ENCODE results near the gene LGALS3.

The LGALS3 gene

DNA sequence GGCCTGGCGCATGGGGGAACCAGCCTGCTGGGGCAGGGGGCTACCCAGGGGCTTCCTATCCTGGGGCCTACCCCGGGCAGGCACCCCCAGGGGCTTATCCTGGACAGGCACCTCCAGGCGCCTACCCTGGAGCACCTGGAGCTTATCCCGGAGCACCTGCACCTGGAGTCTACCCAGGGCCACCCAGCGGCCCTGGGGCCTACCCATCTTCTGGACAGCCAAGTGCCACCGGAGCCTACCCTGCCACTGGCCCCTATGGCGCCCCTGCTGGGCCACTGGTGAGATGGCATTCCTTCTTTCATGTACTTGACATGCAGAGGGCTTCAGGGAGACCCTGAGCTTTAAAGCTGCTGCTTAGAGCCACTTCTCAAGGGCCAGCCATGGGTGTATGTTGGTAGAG, 9.0 kb downstream of the LGALS3 start:
- CTCF ChIA-PET, result interaction anchor here (0.6 to 1.0 kb wide), 2 partner anchors 22 to 48 kb away, joined by 3 to 6 read pairs; no protein-coding TSS in a partner anchor
- no peak for DNase-seq (ENCODE audit: extremely low spot score)
- no peak for TF ChIP-seq HDGF (IDR thresholded peaks at IDR 0.05; ENCODE audit: borderline replicate concordance)
- TF ChIP-seq CTBP1 (IDR thresholded peaks at IDR 0.05; ENCODE audit: borderline replicate concordance), result no peak
- no peak for TF ChIP-seq FOXA1 (IDR thresholded peaks at IDR 0.05)
- TF ChIP-seq LEF1 (IDR thresholded peaks at IDR 0.05; ENCODE audit: borderline replicate concordance), result no peak
- no peak for TF ChIP-seq ARNT (IDR thresholded peaks at IDR 0.05)
- no peak for TF ChIP-seq SP1 (IDR thresholded peaks at IDR 0.05)
- TF ChIP-seq BHLHE40 (IDR thresholded peaks at IDR 0.05; ENCODE audit: borderline replicate concordance), result no peak
- TF ChIP-seq TARDBP (IDR thresholded peaks at IDR 0.05), result no peak
- TF ChIP-seq, protein P1, sequence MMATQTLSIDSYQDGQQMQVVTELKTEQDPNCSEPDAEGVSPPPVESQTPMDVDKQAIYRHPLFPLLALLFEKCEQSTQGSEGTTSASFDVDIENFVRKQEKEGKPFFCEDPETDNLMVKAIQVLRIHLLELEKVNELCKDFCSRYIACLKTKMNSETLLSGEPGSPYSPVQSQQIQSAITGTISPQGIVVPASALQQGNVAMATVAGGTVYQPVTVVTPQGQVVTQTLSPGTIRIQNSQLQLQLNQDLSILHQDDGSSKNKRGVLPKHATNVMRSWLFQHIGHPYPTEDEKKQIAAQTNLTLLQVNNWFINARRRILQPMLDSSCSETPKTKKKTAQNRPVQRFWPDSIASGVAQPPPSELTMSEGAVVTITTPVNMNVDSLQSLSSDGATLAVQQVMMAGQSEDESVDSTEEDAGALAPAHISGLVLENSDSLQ (IDR thresholded peaks at IDR 0.05), result no peak
- TF ChIP-seq ZNF384 (IDR thresholded peaks at IDR 0.05), result no peak
- no peak for TF ChIP-seq L3MBTL2 (conservative IDR thresholded peaks at IDR 0.05)
- TF ChIP-seq ELF4 (IDR thresholded peaks at IDR 0.05), result no peak
- no peak for TF ChIP-seq SUZ12 (IDR thresholded peaks at IDR 0.05)
- no peak for TF ChIP-seq NFRKB (IDR thresholded peaks at IDR 0.05)
- POLR2A ChIA-PET, result interaction anchor here (1.0 to 1.4 kb wide), 2 partner anchors 8 to 9 kb away, joined by 3 read pairs; no protein-coding TSS in a partner anchor

DNA sequence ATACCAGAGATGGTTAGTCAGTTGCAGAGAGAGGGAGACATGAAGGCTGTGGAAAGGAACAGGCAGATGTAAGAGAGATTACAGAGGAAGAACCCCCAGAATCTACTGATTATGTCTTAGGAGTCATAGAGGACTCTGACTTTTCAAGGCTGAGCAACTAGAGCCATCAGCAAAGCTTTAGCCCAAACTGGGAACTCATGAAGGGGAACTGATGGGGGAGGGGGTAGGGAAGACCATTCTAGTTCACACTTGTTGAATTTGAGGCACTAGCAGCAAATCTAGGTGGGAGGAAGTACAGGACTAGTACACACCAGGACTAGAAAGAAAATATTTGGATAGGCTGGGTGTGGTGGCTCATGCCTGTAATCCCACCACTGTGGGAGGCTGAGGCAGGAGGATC, 10.1 kb downstream of the LGALS3 start:
- TF ChIP-seq BHLHE40 (IDR thresholded peaks at IDR 0.05; ENCODE audit: borderline replicate concordance) (no peak), CTBP1 (IDR thresholded peaks at IDR 0.05; ENCODE audit: borderline replicate concordance) (no peak), NFRKB (IDR thresholded peaks at IDR 0.05) (no peak), HDGF (IDR thresholded peaks at IDR 0.05; ENCODE audit: borderline replicate concordance) (no peak), ARNT (IDR thresholded peaks at IDR 0.05) (no peak), SP1 (IDR thresholded peaks at IDR 0.05) (no peak), FOXA1 (IDR thresholded peaks at IDR 0.05) (no peak), L3MBTL2 (conservative IDR thresholded peaks at IDR 0.05) (no peak), ELF4 (IDR thresholded peaks at IDR 0.05) (no peak), SUZ12 (IDR thresholded peaks at IDR 0.05) (no peak), LEF1 (IDR thresholded peaks at IDR 0.05; ENCODE audit: borderline replicate concordance) (no peak), ZNF384 (IDR thresholded peaks at IDR 0.05) (no peak), FOXK2 (IDR thresholded peaks at IDR 0.05) (no peak), TARDBP (IDR thresholded peaks at IDR 0.05) (no peak), FOXM1 (IDR thresholded peaks at IDR 0.05; ENCODE audit: borderline replicate concordance) (no peak)
- TF ChIP-seq, protein P1 (IDR thresholded peaks at IDR 0.05), result no peak
- ChIA-PET POLR2A (no interaction called here), CTCF (no interaction called here)
- no peak for DNase-seq (ENCODE audit: extremely low spot score)

DNA sequence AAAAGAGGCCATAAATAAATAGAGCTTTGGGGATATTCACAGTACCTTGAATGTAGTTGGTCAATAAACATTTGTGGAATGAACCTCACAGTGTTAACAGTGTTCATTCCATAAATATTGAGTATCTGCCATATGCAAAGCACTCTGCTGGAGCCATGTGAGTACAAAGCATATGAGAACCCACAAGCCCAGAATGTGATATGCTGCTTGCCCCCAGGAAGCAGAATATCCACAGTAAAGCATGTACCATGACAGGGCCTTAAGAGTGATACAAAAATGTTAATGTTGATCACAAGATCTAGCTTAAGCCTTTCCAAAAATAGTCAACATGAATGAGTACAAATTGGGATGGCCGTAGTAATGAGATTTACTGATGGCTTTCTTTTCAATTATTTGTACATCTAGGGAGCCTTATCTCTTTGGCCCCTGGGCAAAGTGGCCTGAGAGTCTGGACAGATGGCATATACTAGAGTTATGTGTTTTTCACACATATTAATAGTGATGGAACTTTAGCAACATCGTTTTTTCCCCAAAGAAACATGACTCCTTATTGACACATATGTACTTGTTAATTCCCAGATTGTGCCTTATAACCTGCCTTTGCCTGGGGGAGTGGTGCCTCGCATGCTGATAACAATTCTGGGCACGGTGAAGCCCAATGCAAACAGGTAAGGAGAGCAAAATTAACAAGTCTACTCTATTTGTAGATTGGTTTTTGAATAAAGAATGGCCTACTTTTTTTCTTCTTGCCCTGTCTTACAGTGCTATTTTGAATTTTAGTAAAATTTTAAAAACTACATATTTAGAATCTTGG, 10.9 kb downstream of the LGALS3 start:
- ChIA-PET POLR2A (no interaction called here), CTCF (no interaction called here)
- no peak for DNase-seq (ENCODE audit: extremely low spot score)
- no peak for TF ChIP-seq HDGF (IDR thresholded peaks at IDR 0.05; ENCODE audit: borderline replicate concordance)

DNA sequence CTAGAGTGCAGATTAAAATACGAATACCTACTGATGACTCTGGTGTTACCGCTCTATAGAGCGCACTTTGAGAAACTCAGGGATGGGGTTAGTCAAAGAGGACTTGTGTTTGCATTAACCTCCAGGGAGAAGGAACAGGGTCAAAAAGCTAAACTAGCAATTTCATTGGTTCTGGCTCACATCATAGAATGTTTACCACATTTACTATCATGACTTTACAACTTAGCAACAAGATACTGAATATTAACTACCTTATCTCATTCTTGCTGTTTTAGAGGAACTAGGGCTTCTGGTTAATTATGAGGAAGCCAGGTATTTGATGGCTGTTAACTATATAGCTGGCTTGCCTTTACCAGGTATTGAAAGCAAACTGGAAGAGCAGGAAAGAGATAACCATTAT, 12.8 kb downstream of the LGALS3 start:
- ChIA-PET POLR2A (no interaction called here), CTCF (no interaction called here)
- TF ChIP-seq SUZ12 (IDR thresholded peaks at IDR 0.05), result no peak
- TF ChIP-seq LEF1 (IDR thresholded peaks at IDR 0.05; ENCODE audit: borderline replicate concordance), result no peak
- no peak for TF ChIP-seq ELF4 (IDR thresholded peaks at IDR 0.05)
- TF ChIP-seq ARNT (IDR thresholded peaks at IDR 0.05), result no peak
- TF ChIP-seq, protein P1 (IDR thresholded peaks at IDR 0.05), result no peak
- TF ChIP-seq BHLHE40 (IDR thresholded peaks at IDR 0.05; ENCODE audit: borderline replicate concordance), result no peak
- no peak for TF ChIP-seq SP1 (IDR thresholded peaks at IDR 0.05)
- no peak for TF ChIP-seq L3MBTL2 (conservative IDR thresholded peaks at IDR 0.05)
- DNase-seq (ENCODE audit: extremely low spot score), result no peak

DNA sequence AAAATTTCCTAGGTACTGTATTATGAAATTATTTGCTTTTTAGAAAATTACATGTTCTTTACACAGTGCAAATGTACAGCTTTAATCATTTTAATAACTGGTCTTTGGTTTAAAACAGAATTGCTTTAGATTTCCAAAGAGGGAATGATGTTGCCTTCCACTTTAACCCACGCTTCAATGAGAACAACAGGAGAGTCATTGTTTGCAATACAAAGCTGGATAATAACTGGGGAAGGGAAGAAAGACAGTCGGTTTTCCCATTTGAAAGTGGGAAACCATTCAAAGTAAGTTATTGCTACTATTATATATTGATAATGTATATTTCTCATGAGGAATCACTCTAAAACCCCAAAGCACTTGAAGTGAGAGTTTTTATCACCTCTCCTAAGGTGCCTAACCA, 13.4 kb downstream of the LGALS3 start:
- DNase-seq (ENCODE audit: extremely low spot score), result no peak
- TF ChIP-seq, protein P1 (IDR thresholded peaks at IDR 0.05), result no peak
- TF ChIP-seq TARDBP (IDR thresholded peaks at IDR 0.05) (no peak), ARNT (IDR thresholded peaks at IDR 0.05) (no peak), ZNF384 (IDR thresholded peaks at IDR 0.05) (no peak), FOXM1 (IDR thresholded peaks at IDR 0.05; ENCODE audit: borderline replicate concordance) (no peak), NFRKB (IDR thresholded peaks at IDR 0.05) (no peak), HDGF (IDR thresholded peaks at IDR 0.05; ENCODE audit: borderline replicate concordance) (no peak), FOXK2 (IDR thresholded peaks at IDR 0.05) (no peak), CTBP1 (IDR thresholded peaks at IDR 0.05; ENCODE audit: borderline replicate concordance) (no peak), FOXA1 (IDR thresholded peaks at IDR 0.05) (no peak), SUZ12 (IDR thresholded peaks at IDR 0.05) (no peak), ELF4 (IDR thresholded peaks at IDR 0.05) (no peak), L3MBTL2 (conservative IDR thresholded peaks at IDR 0.05) (no peak), SP1 (IDR thresholded peaks at IDR 0.05) (no peak), LEF1 (IDR thresholded peaks at IDR 0.05; ENCODE audit: borderline replicate concordance) (no peak), BHLHE40 (IDR thresholded peaks at IDR 0.05; ENCODE audit: borderline replicate concordance) (no peak)
- CTCF ChIA-PET, result no interaction called here
- POLR2A ChIA-PET, result no interaction called here
